Measurements from ENCODE around the gene PFKFB3.
A peak's percentile ranks its signal among the peaks of the same experiment; 100 is the strongest.

DNA sequence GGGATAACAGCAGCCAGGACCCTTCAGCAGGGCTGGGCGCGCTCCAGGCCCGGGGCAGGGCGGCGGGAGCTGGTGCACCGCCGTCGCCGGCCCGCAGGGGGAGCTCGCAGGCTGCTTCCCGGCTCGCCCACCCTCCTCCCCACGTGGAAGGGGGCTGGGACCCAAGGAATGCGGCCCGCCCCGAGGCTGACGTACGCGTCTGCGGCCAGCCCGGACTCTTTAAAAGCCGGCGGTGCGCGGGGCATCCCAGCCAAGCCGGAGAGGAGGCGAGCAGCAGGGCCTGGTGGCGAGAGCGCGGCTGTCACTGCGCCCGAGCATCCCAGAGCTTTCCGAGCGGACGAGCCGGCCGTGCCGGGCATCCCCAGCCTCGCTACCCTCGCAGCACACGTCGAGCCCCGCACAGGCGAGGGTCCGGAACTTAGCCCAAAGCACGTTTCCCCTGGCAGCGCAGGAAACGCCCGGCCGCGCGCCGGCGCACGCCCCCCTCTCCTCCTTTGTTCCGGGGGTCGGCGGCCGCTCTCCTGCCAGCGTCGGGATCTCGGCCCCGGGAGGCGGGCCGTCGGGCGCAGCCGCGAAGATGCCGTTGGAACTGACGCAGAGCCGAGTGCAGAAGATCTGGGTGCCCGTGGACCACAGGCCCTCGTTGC, at the start of gene PFKFB3:
- no peak for TF ChIP-seq YY1 (IDR thresholded peaks at IDR 0.05; ENCODE audit: low read depth)
- no peak; the same call in 1 of the 2 replicates for TF ChIP-seq ZBTB7A (IDR thresholded peaks at IDR 0.05; ENCODE audit: low read depth)
- TF ChIP-seq, protein P1, sequence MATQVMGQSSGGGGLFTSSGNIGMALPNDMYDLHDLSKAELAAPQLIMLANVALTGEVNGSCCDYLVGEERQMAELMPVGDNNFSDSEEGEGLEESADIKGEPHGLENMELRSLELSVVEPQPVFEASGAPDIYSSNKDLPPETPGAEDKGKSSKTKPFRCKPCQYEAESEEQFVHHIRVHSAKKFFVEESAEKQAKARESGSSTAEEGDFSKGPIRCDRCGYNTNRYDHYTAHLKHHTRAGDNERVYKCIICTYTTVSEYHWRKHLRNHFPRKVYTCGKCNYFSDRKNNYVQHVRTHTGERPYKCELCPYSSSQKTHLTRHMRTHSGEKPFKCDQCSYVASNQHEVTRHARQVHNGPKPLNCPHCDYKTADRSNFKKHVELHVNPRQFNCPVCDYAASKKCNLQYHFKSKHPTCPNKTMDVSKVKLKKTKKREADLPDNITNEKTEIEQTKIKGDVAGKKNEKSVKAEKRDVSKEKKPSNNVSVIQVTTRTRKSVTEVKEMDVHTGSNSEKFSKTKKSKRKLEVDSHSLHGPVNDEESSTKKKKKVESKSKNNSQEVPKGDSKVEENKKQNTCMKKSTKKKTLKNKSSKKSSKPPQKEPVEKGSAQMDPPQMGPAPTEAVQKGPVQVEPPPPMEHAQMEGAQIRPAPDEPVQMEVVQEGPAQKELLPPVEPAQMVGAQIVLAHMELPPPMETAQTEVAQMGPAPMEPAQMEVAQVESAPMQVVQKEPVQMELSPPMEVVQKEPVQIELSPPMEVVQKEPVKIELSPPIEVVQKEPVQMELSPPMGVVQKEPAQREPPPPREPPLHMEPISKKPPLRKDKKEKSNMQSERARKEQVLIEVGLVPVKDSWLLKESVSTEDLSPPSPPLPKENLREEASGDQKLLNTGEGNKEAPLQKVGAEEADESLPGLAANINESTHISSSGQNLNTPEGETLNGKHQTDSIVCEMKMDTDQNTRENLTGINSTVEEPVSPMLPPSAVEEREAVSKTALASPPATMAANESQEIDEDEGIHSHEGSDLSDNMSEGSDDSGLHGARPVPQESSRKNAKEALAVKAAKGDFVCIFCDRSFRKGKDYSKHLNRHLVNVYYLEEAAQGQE (IDR thresholded peaks at IDR 0.05; ENCODE audit: low read depth) = no peak
- peak; percentile 72; the same call in 1 of the 2 replicates for TF ChIP-seq RAD21 (IDR thresholded peaks at IDR 0.05; ENCODE audit: low read depth)
- TF ChIP-seq TAF1 (IDR thresholded peaks at IDR 0.05; ENCODE audit: low read depth) = peak; percentile 44; the same call in 1 of the 2 replicates
- peak; percentile 95 for TF ChIP-seq TEAD4 (IDR thresholded peaks at IDR 0.05)
- no peak for TF ChIP-seq TCF12 (IDR thresholded peaks at IDR 0.05; ENCODE audit: low read depth)
- 0 out of 2 replicates have a peak, but pooled peaks have one; percentile 29 for TF ChIP-seq EP300 (IDR thresholded peaks at IDR 0.05; ENCODE audit: borderline replicate concordance)
- TF ChIP-seq EGR1 (IDR thresholded peaks at IDR 0.05) = no peak; the same call in 1 of the 2 replicates
- TF ChIP-seq, protein P2, sequence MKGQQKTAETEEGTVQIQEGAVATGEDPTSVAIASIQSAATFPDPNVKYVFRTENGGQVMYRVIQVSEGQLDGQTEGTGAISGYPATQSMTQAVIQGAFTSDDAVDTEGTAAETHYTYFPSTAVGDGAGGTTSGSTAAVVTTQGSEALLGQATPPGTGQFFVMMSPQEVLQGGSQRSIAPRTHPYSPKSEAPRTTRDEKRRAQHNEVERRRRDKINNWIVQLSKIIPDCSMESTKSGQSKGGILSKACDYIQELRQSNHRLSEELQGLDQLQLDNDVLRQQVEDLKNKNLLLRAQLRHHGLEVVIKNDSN (IDR thresholded peaks at IDR 0.05) = peak; percentile 68
- TF ChIP-seq FOXM1 (IDR thresholded peaks at IDR 0.05; ENCODE audit: borderline replicate concordance, low read depth) = no peak
- TF ChIP-seq, protein P3, sequence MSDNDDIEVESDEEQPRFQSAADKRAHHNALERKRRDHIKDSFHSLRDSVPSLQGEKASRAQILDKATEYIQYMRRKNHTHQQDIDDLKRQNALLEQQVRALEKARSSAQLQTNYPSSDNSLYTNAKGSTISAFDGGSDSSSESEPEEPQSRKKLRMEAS (IDR thresholded peaks at IDR 0.05) = peak; percentile 96
- TF ChIP-seq NFIC (IDR thresholded peaks at IDR 0.05) = no peak
- TF ChIP-seq CREB1 (IDR thresholded peaks at IDR 0.05; ENCODE audit: low read depth) = peak; percentile 51; the same call in 1 of the 2 replicates
